Endothelial cell (in vitro differentiated cells): ENCODE data around the gene HINT2. TPM values are rescaled to one million over a fixed set of nuclear protein-coding genes. Genes with fewer than 3 reads are reported as not detected.

Source experiments
- DNase-seq: peaks from one replicate; pipeline ENCODE4 v3.0.0; 2021; ENCODE audit warnings: low spot score
- H3K27ac Mint-ChIP-seq: one replicate; pipeline ENCODE4 v1.8.0; 2021; ENCODE audit warnings: mixed read lengths, inconsistent platforms; ENCODE audit not compliant: unreplicated experiment
- H3K27me3 Mint-ChIP-seq: one replicate; pipeline ENCODE4 v1.8.0; 2021; ENCODE audit warnings: mild to moderate bottlenecking, moderate library complexity, mixed read lengths, inconsistent platforms; ENCODE audit not compliant: unreplicated experiment
- H3K36me3 Mint-ChIP-seq: one replicate; pipeline ENCODE4 v1.8.0; 2021; ENCODE audit warnings: mild to moderate bottlenecking, low read depth, mixed read lengths, inconsistent platforms; ENCODE audit not compliant: unreplicated experiment
- H3K4me1 Mint-ChIP-seq: one replicate; pipeline ENCODE4 v1.8.0; 2021; ENCODE audit warnings: mild to moderate bottlenecking, mixed read lengths, inconsistent platforms; ENCODE audit not compliant: unreplicated experiment
- H3K4me3 Mint-ChIP-seq: one replicate; pipeline ENCODE4 v1.8.0; 2021; ENCODE audit warnings: mild to moderate bottlenecking, mixed read lengths, inconsistent platforms; ENCODE audit not compliant: unreplicated experiment
- H3K9me3 Mint-ChIP-seq: one replicate; pipeline ENCODE4 v1.8.0; 2021; ENCODE audit warnings: mixed read lengths, inconsistent platforms; ENCODE audit not compliant: unreplicated experiment
- CTCF ChIP-seq: fragments of 200-600 bp; sonication (generic); IDR thresholded peaks from one replicate; pipeline ENCODE4 v1.5.0; 2021; ENCODE audit warnings: antibody characterized with exemption; ENCODE audit not compliant: unreplicated experiment
- total RNA-seq: library from RNA; stranded (reverse); fragmentation: NEBNext Ultra II Directional; extraction: Animal tissue kit (Norgen Biotek cat#: 25700); gene quantifications from one replicate; pipeline ENCODE4 v1.2.1, GENCODE V29; 2021; ENCODE audit not compliant: unreplicated experiment

Gene HINT2
- total RNA-seq, 1 donor from 2014 or later, result 43.3 TPM

GRCh38 chr9:35778496-35778895, 36.3 kb downstream of the HINT2 start:
- H3K27ac Mint-ChIP-seq, result no peak overlapping the region

GRCh38 chr9:35776018-35776417, 38.8 kb downstream of the HINT2 start:
- no peaks in the 10 kb centered on the region for H3K9me3 Mint-ChIP-seq
- H3K4me1 Mint-ChIP-seq, result peaks cover 16% of the 10 kb centered on the region
- H3K4me3 Mint-ChIP-seq, result no peak overlapping the region
- no peaks in the 10 kb centered on the region for H3K27me3 Mint-ChIP-seq
- TF ChIP-seq CTCF, result no peak
- no peak overlapping the region for H3K27ac Mint-ChIP-seq
- H3K36me3 Mint-ChIP-seq, result no peaks in the 10 kb centered on the region
- no peak for DNase-seq

More at GRCh38 chr9:35778496-35778895, 36.3 kb downstream of the HINT2 start:
- Mint-ChIP-seq H3K36me3 (no peaks in the 10 kb centered on the region), H3K9me3 (no peaks in the 10 kb centered on the region), H3K27me3 (no peaks in the 10 kb centered on the region), H3K4me3 (no peak overlapping the region), H3K4me1 (peaks cover 16% of the 10 kb centered on the region)
- no peak for DNase-seq
- no peak for TF ChIP-seq CTCF

- Mint-ChIP-seq H3K36me3 (no peaks in the 10 kb centered on the region), H3K27ac (peak overlapping the region; percentile 74)
- no peak for TF ChIP-seq CTCF
Measured at GRCh38 chr9:35774907-35775635, 39.8 kb downstream of the HINT2 start.

GRCh38 chr9:35771943-35772342, 42.9 kb downstream of the HINT2 start:
- no peak for TF ChIP-seq CTCF
- Mint-ChIP-seq H3K36me3 (no peaks in the 10 kb centered on the region), H3K27me3 (peaks cover 3% of the 10 kb centered on the region), H3K27ac (no peak overlapping the region), H3K4me1 (peaks cover 16% of the 10 kb centered on the region), H3K9me3 (no peaks in the 10 kb centered on the region), H3K4me3 (no peak overlapping the region)
- DNase-seq, result no peak

More at GRCh38 chr9:35774907-35775635, 39.8 kb downstream of the HINT2 start:
- DNase-seq, result peak; percentile 18
- H3K4me1 Mint-ChIP-seq, result peaks cover 16% of the 10 kb centered on the region
- no peak overlapping the region for H3K4me3 Mint-ChIP-seq
- H3K27me3 Mint-ChIP-seq, result no peaks in the 10 kb centered on the region
- H3K9me3 Mint-ChIP-seq, result no peaks in the 10 kb centered on the region

GRCh38 chr9:35771534-35771933, 43.3 kb downstream of the HINT2 start:
- no peaks in the 10 kb centered on the region for H3K36me3 Mint-ChIP-seq
- no peak for DNase-seq
- no peaks in the 10 kb centered on the region for H3K9me3 Mint-ChIP-seq
- H3K4me3 Mint-ChIP-seq, result no peak overlapping the region
- no peak for TF ChIP-seq CTCF
- no peak overlapping the region for H3K27ac Mint-ChIP-seq
- peaks cover 3% of the 10 kb centered on the region for H3K27me3 Mint-ChIP-seq
- peaks cover 16% of the 10 kb centered on the region for H3K4me1 Mint-ChIP-seq
